HG03064 (cell line): ENCODE results near the gene PCGF1.
A peak's percentile ranks its signal among the peaks of the same experiment; 100 is the strongest.

Experiments
- ATAC-seq: cut with Tn5 transposase; IDR thresholded peaks from one replicate; pipeline ENCODE4 v1.9.1; 2021; ENCODE audit warnings: low read depth; ENCODE audit not compliant: unreplicated experiment

PCGF1 gene

DNA sequence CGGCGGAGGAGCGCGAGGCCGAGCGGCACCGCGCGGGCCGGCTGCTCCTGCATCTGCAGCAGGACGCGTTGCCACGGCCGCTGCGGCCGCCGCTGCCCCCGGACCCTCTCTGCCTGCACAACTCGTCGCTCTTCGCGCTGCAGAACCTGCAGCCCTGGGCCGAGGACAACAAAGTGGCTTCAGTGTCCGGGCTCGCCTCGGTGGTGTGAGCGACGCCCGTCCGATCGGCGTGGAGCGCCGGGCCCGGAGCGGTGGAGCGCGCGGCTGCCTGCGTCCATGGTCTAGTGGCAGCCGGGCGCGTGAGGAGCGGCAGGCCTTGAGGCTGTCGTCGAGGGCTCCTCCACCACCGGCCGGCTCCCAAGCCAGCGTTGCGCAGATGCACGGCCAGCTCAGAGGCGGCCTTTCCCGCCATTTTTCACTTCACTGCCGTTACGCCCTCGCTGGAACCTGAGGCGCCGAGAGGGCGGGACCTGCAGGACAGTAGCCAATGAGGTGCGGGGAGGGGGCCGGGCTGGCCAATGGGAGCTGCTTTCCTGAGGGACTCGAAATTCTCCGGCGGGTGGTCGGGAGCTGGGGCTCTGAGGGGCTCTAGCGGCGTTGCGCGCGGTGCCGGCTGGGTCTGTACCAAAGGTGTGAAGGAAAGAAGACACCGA is 8.6 kb upstream of the PCGF1 start:
- ATAC-seq: no peak

DNA sequence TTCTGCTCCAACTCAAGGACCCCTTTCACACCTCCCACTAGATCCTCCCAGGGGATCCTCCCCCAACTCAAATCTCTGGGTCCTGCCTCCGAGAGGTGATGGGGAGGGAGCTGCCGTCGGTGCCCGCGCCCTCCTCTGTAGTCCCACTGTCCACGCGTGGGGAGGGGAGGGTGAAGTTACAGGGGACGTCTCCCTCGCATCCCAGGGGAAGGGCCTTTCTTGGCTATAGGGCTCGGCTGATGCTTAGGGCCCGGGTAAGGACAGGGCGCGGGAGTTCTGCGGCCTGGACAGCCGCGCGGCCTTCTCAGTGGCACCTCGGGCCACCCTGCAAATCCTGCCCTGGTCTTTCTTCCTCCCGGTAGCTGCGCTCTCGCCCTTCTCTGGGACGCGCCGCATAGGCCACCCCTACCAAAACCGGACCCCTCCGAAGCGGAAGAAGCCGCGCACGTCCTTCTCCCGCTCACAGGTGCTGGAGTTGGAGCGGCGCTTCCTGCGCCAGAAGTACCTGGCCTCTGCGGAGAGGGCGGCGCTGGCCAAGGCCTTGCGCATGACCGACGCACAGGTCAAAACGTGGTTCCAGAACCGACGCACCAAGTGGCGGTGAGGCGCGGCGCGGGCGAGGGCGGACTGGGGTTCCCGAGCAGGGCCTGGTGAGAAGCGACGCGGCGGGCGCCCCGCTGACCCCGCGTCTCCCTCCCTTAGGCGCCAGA is 7.9 kb upstream of the PCGF1 start:
- no peak for ATAC-seq

DNA sequence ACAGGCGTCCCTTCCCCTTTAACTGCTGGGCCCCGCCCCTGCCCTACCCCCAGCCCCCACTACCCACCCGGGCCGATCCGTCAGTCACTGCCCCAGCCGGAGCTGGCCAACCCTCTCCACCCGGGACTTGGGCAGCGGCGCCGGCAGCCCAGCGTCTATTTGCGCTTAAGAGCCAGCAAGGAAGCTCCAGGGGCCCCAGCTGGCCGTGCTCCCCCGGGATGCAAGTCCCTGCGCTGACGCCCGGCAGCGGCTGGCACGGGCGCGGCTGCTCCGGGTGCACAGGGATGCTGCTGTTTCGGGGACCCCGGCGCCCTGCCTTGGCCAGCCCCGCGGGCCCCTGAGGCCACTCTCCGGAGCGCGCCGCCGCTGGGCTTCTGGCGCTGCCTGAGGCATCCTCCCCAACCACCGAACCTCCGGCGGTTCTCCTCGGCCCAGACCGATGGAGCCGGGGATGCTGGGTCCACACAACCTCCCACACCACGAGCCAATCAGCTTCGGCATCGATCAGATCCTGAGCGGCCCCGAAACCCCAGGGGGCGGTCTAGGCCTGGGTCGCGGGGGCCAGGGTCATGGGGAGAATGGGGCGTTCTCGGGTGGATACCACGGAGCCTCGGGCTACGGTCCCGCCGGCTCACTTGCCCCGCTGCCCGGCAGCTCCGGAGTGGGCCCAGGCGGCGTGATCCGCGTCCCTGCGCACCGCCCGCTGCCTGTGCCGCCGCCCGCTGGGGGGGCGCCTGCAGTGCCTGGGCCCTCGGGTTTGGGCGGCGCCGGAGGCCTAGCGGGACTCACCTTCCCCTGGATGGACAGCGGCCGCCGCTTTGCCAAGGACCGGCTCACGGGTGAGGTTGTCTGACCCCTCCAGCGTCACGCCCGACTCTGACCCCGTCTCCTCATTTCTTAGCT is 7.1 kb upstream of the PCGF1 start, which contains the start of gene TLX2:
TSS of gene TLX2 (plus strand) at position 83 of the 903 bp plus-strand sequence. CDS start at position 440, 357 bp downstream.
- no peak for ATAC-seq

DNA sequence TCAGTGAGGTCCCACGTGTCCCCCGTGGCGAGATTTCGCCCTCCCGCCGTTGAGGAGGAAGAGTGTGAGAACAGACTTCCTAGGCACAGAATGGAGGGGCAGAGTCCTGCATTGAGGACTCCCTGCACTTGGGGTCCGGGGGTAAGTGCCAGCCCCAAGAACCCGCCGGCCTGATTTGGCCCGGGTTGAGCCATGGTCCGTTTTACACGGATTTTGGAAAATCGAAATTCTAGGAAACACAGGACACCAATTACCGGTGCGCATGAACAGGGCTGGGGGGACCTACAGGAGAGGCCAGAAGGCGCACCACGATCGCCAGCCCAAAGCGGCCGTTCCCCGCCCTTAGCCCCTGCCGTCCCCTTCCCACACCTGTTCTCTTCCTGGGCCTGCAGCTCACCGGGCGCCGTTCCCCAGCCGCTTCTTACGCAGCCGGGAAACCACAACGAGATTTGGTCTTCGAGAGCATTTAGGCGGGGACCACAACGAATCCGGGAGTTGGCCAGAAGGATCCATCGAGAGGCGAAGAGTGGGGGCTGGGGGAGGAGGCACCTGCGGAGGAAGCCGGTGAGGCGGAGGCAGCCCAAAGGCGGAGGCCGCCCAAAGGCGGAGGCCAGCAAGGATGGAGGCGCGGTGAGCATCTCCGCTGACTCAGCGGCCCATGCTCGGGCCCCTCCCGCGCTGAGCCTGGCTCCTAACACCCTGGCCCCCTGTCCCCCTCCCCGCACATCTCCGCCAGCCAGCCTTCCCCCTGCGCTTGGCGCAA is 6.3 kb upstream of the PCGF1 start:
- ATAC-seq: no peak

DNA sequence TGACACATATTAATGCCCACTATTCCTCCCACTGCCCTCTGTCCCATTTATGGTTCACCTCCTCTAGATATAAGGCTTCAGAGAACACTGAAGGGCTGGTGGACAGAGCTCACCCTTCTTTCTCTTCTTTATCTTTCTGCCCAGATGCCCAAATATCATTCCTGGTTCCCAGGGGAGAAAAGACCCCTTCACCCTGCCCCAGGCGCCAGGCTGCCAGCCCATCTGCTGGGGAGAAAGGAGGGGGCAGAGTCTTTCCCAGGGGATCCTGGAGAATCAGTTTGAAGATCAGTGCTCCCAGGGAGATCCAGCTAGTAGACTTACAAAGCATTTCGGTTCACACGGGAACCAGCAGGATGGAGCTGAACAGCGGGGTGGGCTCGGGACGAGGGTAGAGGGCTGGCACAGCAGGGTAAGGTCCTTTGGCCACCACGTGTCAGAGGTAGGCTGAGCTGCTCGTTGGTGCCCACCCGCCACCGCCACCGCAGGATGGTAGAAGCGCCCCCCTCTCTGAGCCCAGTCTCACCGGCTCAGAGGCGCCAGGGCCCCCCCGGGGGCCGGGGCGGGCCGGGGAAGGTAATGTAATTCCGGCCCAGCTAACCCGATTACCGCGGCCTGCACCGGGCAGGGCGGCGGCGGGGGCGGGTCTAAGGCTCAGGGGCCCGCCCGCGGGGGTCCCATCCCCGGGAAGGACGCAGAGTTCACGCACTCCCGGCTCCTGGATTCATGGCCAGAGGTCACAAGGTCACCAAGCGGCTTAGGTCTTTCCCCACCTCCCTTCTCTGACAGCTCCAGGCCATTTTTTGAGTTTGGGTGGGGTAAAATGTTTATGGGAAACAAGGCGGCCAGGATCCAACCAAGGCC is 5.5 kb upstream of the PCGF1 start:
- ATAC-seq: no peak

DNA sequence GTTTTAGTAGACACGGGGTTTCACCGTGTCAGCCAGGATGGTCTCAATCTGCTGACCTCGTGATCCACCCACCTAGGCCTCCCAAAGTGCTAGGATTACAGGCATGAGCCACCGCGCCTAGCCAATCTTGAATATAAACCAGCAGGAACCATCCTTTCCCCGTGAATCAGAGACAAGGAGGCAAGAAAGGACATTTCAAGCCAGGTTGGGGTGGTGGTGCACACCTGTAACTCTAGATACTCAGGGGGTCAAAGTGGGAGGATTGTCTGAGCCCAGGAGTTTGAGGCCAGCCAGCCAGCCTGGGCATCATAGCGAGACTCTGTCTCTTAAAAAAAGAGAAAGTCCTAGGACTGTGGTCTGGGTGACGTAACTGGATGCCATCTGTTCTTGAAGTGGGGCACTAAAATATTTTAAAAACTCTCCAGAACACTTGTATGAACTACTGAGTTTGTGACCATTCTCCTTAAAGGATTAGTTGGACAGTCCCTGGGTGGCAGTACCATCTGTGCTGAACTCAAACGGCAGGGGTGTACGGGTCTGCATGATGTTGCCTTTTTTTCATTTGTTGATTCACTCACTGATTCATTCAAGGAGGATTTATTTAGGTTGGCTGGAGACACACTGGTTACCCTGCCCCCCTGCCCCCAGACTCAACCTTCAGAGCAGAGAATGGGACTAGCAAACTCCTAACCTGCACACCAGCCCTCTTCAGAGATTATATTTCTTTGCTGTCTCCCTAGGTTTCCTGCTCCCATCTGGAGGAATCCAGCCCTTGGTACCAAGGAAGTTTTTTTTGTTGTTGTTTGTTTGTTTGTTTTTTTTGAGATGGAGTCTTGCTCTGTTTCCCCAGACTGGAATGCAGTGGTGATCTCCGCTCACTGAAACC is 3.9 kb upstream of the PCGF1 start:
- no peak for ATAC-seq

DNA sequence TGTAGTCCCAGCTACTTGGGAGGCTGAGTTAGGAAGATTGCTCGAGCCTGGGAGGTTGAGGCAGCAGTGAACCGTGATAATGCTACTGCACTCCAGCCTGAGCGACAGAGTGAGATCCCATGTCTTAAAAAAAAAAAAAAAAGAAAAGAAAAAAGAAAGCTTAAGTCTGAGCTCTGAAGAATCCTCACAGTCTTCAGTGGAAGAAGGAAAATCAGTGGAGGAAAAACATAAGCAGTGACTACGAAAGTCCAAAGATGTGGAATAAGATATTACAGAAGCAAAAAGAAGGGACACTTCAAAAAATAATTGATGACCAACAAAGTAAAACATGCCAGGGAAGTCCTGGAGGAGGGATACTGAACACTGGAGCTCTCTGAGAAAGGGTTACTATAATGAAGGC is 2.8 kb upstream of the PCGF1 start:
- no peak for ATAC-seq

DNA sequence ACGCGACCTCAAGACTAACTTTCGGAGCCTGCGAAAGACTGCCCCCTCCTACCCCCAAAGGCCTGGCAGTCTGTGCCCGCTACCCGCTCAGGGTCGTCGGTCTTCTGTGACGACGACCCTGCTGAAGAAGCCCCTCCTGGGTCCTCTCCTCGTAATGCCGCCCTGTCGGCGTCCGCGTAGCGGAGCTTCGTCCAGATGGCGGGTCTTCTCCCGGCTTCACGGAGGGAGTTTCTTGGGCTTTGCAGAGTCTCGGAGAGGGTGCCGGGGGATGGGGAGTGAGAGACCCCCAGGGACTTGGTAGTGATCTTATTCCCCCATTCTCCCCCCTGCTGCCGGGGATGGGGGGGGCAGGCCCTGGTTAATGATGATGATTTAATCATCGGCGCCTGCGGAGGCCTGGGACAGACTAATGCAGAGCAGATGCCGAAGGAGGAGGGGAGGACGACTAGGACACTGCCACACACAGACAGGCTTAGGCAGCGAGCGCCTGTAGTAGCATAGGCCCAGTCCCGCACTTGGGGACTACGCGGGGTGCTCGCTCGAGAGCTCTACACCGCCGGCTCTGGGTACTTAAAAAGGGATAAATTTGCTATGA is 528 bp upstream of the PCGF1 start:
- ATAC-seq: peak; percentile 5

DNA sequence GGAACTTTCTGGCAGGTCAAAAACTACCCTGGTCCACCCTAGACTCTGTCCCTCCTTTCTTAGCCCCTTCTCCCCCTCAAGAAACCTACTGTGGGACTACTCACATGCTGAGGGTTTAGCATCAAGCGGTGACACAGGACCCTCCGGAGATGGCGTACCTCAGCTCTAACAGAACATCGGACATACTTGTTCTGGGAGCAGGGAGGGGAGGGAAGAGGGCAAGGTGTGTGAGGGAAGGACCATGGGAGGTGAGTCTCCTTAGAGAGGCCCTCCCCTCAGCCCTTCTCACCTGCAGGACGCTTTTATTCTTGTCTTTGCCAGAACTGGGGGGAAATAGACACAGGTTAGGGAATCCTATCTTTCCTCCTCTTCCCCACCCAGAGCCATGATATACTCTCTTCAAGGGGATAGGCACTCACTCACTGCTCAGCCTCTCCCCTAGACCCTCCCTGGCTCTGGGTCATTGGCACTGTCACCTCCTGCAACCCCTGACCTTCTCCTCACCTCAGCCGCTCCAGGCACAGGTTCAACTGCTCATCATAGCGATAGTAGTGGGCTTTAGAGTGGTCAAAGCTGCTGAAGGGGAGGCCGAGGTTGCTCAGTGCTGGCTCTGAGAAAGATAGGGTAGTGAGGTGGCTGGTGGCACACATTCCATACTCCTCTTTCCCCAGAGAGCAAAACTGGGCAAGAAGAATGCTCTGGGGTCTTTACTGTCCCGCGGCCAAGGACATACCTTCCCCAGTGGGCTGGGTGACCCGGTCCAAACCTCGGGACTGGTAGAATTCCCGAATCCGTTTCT is 1.8 kb downstream of the PCGF1 start:
- no peak for ATAC-seq

DNA sequence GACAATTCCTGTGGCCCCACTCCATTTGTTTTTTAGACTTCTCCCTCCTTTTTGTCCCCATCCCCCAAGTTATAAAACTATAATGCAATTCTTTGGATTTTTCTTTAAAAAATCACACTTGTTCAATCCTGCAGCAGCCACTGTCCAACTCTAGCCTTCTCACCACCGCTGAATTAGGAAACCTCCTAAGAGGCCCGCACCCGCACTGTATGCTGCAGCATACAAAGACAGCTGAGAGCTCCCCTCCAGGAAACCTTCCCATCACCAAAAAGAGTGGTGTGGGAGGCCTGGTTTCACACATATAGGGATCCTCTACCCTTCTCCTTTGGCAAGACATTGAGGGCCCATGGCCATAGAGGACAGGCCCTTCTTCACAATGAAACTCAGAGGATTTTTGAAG is 2.9 kb downstream of the PCGF1 start:
- ATAC-seq: no peak

DNA sequence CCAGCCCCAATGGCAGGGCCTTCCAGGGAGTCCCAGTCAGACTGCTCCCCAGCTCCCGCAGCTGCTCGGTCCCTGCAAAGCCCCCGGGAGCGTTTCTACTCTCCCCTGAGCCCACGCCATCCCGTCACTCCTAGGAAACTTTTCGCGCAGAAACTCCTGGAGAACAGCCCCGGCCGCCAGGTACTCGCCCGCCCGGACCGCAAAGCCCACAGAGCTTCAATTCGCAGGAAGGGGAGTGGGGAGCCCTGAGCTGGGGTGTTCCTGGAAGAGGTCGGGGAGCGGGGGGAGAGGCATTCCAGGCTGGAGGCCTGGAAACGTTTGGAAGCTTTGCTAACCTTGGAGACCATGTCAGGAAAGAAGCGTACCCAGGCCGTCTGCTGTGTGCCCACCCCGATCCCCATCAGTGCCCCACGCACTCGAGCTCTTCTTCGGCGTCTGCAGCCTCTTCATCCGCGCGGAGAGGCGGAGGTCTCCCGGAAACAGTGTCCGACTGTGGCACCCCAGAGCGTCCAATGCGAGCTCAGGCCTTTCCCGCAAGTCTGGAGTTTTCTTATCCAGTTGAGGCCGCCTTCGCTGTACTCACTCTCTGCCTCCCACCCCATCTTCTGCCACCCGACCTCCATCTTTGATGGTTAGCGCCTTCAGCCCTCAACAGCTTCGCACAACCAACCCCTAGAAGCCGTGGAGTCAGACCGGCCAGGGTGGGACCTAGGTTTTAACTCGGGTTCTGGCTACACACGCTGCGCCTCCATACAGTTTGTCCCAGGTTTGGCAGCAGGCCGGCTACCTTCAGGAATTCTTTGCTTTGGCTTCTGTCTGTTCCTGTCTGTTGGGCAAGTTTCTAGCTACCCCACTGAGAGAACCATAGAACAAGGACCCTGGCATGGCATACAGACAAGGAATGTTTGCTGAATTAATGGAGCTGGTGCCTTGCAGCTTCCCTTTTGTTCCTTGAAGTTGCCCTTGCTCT is 3.7 kb downstream of the PCGF1 start:
- no peak for ATAC-seq

DNA sequence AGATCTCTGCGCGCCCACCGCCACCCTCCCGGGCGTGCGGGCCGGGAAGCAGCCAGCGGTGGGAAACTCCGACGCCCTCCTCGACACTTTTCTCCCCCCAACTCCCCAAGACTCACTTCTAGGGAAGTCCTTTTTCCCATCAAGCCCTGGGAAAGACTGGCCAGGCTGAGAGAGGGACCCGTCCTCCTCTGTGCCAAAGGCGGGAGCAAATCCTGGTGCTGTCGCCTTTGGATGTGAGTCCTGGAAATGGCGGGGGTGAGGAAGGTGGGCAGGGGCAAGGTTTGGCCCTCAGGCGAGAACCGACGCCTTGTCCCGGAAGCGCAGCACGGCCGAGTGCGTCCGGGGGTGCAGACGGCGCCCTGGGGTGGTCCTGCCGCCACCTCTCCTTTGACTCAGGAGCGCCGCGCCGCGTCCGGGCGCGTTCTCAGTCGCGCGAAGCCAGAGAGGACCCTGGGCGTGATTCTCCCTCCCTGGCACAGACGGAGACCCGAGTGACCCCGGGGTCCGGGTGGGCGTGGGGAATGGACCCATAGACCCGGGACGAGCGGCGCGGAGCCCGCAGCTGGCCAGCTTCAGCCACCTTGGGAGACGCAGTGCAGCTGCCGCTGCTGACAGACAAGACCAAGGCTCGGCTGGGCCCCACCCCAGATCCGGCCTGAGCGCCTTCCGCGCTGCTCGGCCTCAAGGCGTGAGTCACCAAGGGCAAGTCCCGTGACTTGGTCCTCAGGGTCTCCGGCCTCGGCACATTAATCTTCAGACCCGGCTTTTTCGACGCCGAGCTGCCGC is 4.6 kb downstream of the PCGF1 start:
- no peak for ATAC-seq

DNA sequence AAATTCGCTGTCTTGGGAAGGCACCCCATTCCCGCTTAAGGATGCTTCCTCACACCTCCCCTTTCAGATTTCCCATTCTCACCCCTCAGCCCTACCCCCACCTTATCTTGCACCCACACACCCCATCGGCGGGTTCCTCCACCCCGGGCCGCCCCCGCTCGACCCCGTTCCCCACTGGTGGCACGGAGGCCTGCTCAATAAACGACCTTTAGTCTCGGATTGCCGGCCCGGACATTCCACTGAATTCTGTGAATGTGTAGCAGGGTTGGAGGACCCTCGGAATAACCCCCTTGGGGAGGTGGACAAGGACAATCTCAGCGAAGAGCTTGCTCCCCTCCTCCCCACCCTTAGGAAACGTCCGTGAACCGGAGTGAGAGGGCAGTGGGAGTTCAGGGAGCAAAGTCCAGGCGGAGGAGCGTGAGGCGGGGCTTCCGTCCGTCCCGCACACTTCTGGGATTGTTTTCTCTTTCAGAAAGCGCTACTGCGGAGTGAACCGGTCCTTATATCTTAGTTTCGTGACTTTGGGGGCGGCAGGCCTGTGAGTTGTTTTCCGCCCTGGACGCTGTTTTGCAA is 5.3 kb downstream of the PCGF1 start:
- no peak for ATAC-seq

DNA sequence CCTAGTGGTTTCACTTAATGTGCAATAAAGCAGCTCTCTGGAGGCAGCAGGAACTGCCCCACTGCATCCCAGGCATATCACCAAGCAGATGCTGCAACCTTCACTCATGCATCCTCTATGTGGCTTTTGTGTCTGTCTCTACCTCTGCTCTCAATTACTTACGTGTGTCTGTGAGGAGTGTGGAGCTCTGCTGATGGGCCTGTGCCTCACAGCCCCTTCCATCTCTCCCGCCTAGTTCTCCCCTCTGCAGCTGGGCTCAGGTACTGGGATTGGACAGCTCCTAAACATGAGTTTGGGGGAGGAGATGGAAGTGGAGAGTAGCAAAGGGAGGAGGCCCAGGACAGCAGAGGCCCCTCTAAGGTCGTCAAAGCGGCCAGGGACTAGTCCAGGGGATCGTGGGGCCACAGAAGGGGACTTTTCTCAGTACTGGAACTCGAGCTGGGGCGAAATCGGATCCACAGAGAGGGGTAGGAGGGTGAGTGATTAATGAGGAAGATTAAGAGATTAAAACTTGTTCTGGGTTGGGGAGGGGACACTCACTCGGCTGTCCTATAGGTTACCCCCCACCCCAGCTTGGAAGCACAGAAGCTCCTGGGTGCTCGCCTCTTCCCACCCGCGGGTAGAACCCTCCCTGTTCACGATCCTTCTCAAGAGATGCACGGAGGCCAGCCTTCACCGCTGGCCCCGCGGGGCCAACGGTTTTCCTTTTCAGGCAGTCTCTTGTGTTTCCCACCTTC is 6.0 kb downstream of the PCGF1 start:
- no peak for ATAC-seq

DNA sequence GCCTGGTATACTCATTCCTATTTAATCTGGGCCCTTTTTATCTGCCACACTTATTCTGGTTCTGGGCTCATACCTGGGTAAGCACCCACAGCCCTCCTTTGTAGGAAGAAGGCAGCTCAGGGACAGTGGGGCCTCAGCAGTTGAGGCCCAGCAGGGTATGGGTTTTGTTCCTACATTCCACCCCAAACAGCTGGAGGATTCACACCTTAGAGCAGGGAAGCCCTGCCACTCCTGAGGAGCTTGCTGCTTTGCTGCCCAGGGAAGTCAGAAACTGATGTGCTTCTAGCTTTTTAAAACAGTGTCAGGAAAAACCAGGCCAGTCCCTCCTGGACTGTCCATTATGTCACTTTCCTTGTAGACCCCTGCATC is 6.9 kb downstream of the PCGF1 start:
- ATAC-seq: no peak
